CD14-positive monocyte (primary cell): Measurements from ENCODE around the gene GPC1. TPM values are rescaled to one million over a fixed set of nuclear protein-coding genes. Genes with fewer than 3 reads are reported as not detected.

ENCODE experiments used
- DNase-seq, 3 donors: peaks; one replicate each; pipeline ENCODE4 v3.0.0-alpha.2; 2011 to 2022
- H2AFZ ChIP-seq: 2 replicates; pipeline ENCODE4 v1.6.0; 2012; ENCODE audit warnings: mild to moderate bottlenecking, low read depth, low read length, inconsistent platforms; ENCODE audit not compliant: insufficient read depth, poor library complexity, severe bottlenecking
- H3K27ac ChIP-seq, 2 donors: 1 replicate in 1 of 2; 2 replicates in 1 of 2; pipeline ENCODE4 v1.5.1; 2012 to 2013; ENCODE audit warnings: low read length in 2 of 2, control low read depth in 1 of 2, inconsistent platforms in 1 of 2, low read depth in 1 of 2, mild to moderate bottlenecking in 1 of 2
- H3K27me3 ChIP-seq, 2 donors: one replicate each; pipeline versions ENCODE4 v1.6.0 to v1.6.1; 2011 to 2013; ENCODE audit warnings: low read length in 2 of 2; ENCODE audit not compliant: control insufficient read depth in 2 of 2, insufficient read depth in 2 of 2
- H3K36me3 ChIP-seq, 2 donors: replicated peaks in 1 of 2; 1 replicate in 1 of 2; 2 replicates in 1 of 2; pipeline versions ENCODE4 v1.5.1 to v1.6.1; 2012 to 2013; ENCODE audit warnings: low read length in 2 of 2, control low read depth in 1 of 2, inconsistent platforms in 1 of 2, mild to moderate bottlenecking in 1 of 2; ENCODE audit not compliant: insufficient read depth in 2 of 2, control insufficient read depth in 1 of 2
- H3K4me1 ChIP-seq, 2 donors: 1 replicate in 1 of 2; 2 replicates in 1 of 2; pipeline versions ENCODE4 v1.5.1 to v1.6.1; 2012 to 2013; ENCODE audit warnings: low read length in 2 of 2, control low read depth in 1 of 2, inconsistent platforms in 1 of 2, mild to moderate bottlenecking in 1 of 2, moderate library complexity in 1 of 2; ENCODE audit not compliant: insufficient read depth in 2 of 2, control insufficient read depth in 1 of 2
- H3K4me2 ChIP-seq: replicated peaks from 2 replicates; pipeline ENCODE3; 2012; ENCODE audit warnings: low read length, moderate library complexity, mild to moderate bottlenecking; ENCODE audit not compliant: poor library complexity, severe bottlenecking; ENCODE audit errors: extremely low read depth
- H3K4me3 ChIP-seq, 3 experiments: fragments of 200-600 bp in 1 of 3; sonication (generic) in 1 of 3; replicated peaks in 1 of 3; 1 replicate in 2 of 3; 2 replicates in 1 of 3; pipeline ENCODE4 v1.5.1; 2011 to 2013; ENCODE audit warnings: low read length in 3 of 3, mild to moderate bottlenecking in 3 of 3, control low read depth in 2 of 3, low read depth in 2 of 3, inconsistent platforms in 1 of 3, moderate library complexity in 1 of 3
- H3K79me2 ChIP-seq: 2 replicates; pipeline ENCODE4 v1.6.0; 2012; ENCODE audit warnings: mild to moderate bottlenecking, control low read depth, inconsistent platforms, low read length, moderate library complexity; ENCODE audit not compliant: insufficient read depth
- H3K9ac ChIP-seq: 2 replicates; pipeline ENCODE4 v1.6.0; 2017; ENCODE audit warnings: low read length, mild to moderate bottlenecking; ENCODE audit not compliant: insufficient read depth, poor library complexity, severe bottlenecking
- H3K9me3 ChIP-seq, 2 donors: replicated peaks in 1 of 2; 1 replicate in 1 of 2; 2 replicates in 1 of 2; pipeline versions ENCODE4 v1.5.1 to v1.6.1; 2012 to 2013; ENCODE audit warnings: low read length in 2 of 2, control low read depth in 1 of 2; ENCODE audit not compliant: control insufficient read depth in 1 of 2, insufficient read depth in 1 of 2
- H4K20me1 ChIP-seq: 2 replicates; pipeline ENCODE4 v1.6.0; 2012; ENCODE audit warnings: mild to moderate bottlenecking, low read length, control low read depth, moderate library complexity; ENCODE audit not compliant: insufficient read depth
- H3K27ac Mint-ChIP-seq, 7 donors: one replicate each; pipeline ENCODE4 v1.8.0; 2020; ENCODE audit warnings: mild to moderate bottlenecking in 7 of 7, mixed read lengths in 7 of 7, moderate library complexity in 6 of 7, inconsistent platforms in 2 of 7
- H3K27me3 Mint-ChIP-seq, 3 donors: one replicate each; pipeline ENCODE4 v1.8.0; 2021 to 2022; ENCODE audit warnings: low read depth in 3 of 3, mild to moderate bottlenecking in 3 of 3, mixed read lengths in 3 of 3, moderate library complexity in 3 of 3, inconsistent platforms in 1 of 3
- H3K36me3 Mint-ChIP-seq, 2 donors: one replicate each; pipeline ENCODE4 v1.8.0; 2020; ENCODE audit warnings: mixed read lengths in 2 of 2, inconsistent platforms in 1 of 2, mild to moderate bottlenecking in 1 of 2
- H3K4me1 Mint-ChIP-seq: one replicate; pipeline ENCODE4 v1.8.0; 2020; ENCODE audit warnings: mild to moderate bottlenecking, mixed read lengths
- H3K4me3 Mint-ChIP-seq, 2 donors: one replicate each; pipeline ENCODE4 v1.8.0; 2020; ENCODE audit warnings: mild to moderate bottlenecking in 2 of 2, mixed read lengths in 2 of 2, moderate library complexity in 1 of 2
- H3K9me3 Mint-ChIP-seq, 7 donors: one replicate each; pipeline ENCODE4 v1.8.0; 2020 to 2022; ENCODE audit warnings: mixed read lengths in 7 of 7, mild to moderate bottlenecking in 6 of 7, moderate library complexity in 6 of 7, inconsistent platforms in 2 of 7
- WGBS: methylation state at CpG from one replicate; pipeline ENCODE4 v1.1.5; 2013; ENCODE audit warnings: missing lambda C conversion rate; ENCODE audit not compliant: insufficient coverage; 5-methylcytosine and 5-hydroxymethylcytosine counted together
- intact Hi-C, 2 donors: fragments of 100-400 bp; cut with micrococcal nuclease; formaldehyde crosslinking; loops; one replicate each; pipeline versions ENCODE4 v1.15.0 to v1.15.1; 2023
- polyA plus RNA-seq, 3 donors: library from polyadenylated mRNA; depleted of rRNA in 1 of 3; unstranded in 2 of 3; stranded (reverse) in 1 of 3; fragments of 300-500 nt in 2 of 3; fragments of >200 nt in 1 of 3; fragmentation: Illumina TruSeq in 2 of 3; gene quantifications; 1 replicate in 2 of 3; 2 replicates in 1 of 3; pipeline ENCODE4 v1.2.3, GENCODE V29; 2012 to 2021
- TF ChIP-seq, protein P1 (sequence below): fragments of 200-600 bp; IDR thresholded peaks from one replicate; pipeline ENCODE4 v1.8.0; 2022; ENCODE audit warnings: antibody characterized with exemption, mild to moderate bottlenecking

The GPC1 gene
- polyA plus RNA-seq, 3 donors: 0.08 TPM; not detected in 2

- H3K79me2 ChIP-seq: no peaks in the 10 kb centered on the region
Observed at GRCh38 chr2:240441993-240442411, 6.5 kb downstream of the GPC1 start.

DNA sequence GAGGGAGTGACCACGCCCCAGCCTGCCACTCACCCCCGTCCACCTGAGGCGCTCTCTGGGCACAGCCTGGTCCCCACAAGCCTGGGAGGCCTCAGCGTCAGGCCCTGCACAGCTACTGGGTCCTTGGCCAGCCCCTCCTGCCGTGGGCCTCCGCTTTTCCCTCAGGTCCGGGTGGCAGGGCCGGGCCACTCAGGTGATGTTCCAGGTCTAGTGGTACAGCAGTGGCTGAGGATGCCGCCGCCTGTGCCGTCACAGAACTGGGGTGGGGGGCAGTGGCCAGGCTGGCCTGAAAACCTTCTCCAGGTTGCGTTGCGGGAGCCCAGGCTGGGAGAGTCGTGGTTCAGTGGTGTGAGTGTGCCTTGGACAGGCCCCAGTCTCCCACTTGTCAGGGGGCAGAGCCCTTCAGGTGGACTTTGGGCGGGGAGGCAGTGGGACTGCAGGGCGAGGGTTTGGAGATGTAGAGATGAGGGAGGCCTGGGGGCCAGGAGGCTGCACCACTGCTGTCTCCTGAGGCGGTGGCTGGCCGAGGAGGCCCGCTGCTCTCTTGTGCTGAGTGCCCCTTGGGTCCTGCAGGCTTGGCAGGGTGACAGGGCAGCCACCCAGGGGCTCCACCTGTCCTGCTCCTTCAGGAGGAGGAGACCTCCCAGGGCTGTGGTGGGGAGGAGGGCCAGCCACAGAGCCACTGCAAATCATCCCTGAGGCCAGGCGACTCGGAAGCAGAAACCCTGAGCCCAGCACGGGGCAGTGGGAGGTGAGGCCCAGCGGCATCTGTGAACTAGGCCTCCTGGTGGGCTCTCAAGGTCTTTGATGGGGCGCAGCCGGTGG lies 7.6 kb downstream of the GPC1 start:
- H3K9me3 ChIP-seq: no peaks in the 10 kb centered on the region
- peaks cover 0 to 3% of the 10 kb centered on the region in 2 donors for H3K27me3 ChIP-seq
- Mint-ChIP-seq H3K27me3 (peaks cover 6 to 12% (median 11%) of the 10 kb centered on the region in 3 donors), H3K4me3 (no peak overlapping the region), H3K4me1 (no peaks in the 10 kb centered on the region), H3K27ac (no peak overlapping the region), H3K9me3 (no peaks in the 10 kb centered on the region), H3K36me3 (no peaks in the 10 kb centered on the region)
- no peak overlapping the region for H3K9ac ChIP-seq
- intact Hi-C loops: no loop called here
- DNase-seq: no peak
- H3K36me3 ChIP-seq: no peaks in the 10 kb centered on the region
- H4K20me1 ChIP-seq: no peaks in the 10 kb centered on the region
- H3K4me1 ChIP-seq: no peaks in the 10 kb centered on the region
- H3K4me3 ChIP-seq: no peak overlapping the region
- H2AFZ ChIP-seq: no peak overlapping the region
- H3K27ac ChIP-seq: no peak overlapping the region
- TF ChIP-seq, protein P1, sequence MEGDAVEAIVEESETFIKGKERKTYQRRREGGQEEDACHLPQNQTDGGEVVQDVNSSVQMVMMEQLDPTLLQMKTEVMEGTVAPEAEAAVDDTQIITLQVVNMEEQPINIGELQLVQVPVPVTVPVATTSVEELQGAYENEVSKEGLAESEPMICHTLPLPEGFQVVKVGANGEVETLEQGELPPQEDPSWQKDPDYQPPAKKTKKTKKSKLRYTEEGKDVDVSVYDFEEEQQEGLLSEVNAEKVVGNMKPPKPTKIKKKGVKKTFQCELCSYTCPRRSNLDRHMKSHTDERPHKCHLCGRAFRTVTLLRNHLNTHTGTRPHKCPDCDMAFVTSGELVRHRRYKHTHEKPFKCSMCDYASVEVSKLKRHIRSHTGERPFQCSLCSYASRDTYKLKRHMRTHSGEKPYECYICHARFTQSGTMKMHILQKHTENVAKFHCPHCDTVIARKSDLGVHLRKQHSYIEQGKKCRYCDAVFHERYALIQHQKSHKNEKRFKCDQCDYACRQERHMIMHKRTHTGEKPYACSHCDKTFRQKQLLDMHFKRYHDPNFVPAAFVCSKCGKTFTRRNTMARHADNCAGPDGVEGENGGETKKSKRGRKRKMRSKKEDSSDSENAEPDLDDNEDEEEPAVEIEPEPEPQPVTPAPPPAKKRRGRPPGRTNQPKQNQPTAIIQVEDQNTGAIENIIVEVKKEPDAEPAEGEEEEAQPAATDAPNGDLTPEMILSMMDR: no peak
- WGBS: 88% methylated on average over 22 of the region's 25 CpGs
- H3K79me2 ChIP-seq: no peaks in the 10 kb centered on the region
- H3K4me2 ChIP-seq: no peak overlapping the region

More at GRCh38 chr2:240441993-240442411, 6.5 kb downstream of the GPC1 start:
- DNase-seq: no peak
- H3K27me3 Mint-ChIP-seq: peaks cover 17 to 22% (median 21%) of the 10 kb centered on the region in 3 donors
- no peaks in the 10 kb centered on the region for H3K4me1 Mint-ChIP-seq
- no peak overlapping the region for H3K27ac ChIP-seq
- H3K36me3 Mint-ChIP-seq: peaks cover 0 to 2% of the 10 kb centered on the region in 2 donors
- peaks cover 0 to 8% of the 10 kb centered on the region in 2 donors for H3K9me3 ChIP-seq
- no peak overlapping the region for H3K4me2 ChIP-seq
- no peaks in the 10 kb centered on the region for H4K20me1 ChIP-seq
- H3K4me3 ChIP-seq: no peak overlapping the region
- H3K9me3 Mint-ChIP-seq: peaks cover 0 to 5% (median 0%) of the 10 kb centered on the region in 7 donors
- WGBS: 96% methylated on average over 17 of the region's 17 CpGs
- H3K27ac Mint-ChIP-seq: no peak overlapping the region
- TF ChIP-seq, protein P1: no peak
- peaks cover 0 to under 1% of the 10 kb centered on the region in 2 donors for H3K4me1 ChIP-seq
- no peak overlapping the region for H2AFZ ChIP-seq
- H3K36me3 ChIP-seq: no peaks in the 10 kb centered on the region
- H3K27me3 ChIP-seq: peaks cover 10 to 14% of the 10 kb centered on the region in 2 donors
- H3K4me3 Mint-ChIP-seq: no peak overlapping the region
- no peak overlapping the region for H3K9ac ChIP-seq
- intact Hi-C loops: no loop called here
